ENCODE data around the gene SIRPB2.

DNA sequence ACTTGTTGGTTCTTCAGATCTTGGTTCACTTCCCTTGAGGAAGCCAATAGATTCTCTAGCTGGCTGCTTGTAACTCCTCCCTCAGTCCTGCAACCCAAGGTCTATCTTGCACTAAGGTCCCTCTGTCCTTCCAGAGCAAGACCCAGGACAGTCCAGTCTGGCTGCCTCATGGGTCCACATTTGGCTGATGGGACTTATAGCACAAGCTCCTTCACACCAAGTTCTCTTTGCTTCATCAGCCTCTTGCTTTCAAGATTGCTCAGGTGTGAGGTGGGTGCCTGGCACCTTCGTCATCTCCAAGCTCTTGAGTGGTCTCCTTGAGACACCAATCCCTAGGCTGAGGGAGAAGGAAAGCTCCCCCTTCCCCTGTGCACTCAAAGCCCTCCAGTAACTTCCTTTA, 52.9 kb downstream of the SIRPB2 start:
- TF ChIP-seq, protein P1, sequence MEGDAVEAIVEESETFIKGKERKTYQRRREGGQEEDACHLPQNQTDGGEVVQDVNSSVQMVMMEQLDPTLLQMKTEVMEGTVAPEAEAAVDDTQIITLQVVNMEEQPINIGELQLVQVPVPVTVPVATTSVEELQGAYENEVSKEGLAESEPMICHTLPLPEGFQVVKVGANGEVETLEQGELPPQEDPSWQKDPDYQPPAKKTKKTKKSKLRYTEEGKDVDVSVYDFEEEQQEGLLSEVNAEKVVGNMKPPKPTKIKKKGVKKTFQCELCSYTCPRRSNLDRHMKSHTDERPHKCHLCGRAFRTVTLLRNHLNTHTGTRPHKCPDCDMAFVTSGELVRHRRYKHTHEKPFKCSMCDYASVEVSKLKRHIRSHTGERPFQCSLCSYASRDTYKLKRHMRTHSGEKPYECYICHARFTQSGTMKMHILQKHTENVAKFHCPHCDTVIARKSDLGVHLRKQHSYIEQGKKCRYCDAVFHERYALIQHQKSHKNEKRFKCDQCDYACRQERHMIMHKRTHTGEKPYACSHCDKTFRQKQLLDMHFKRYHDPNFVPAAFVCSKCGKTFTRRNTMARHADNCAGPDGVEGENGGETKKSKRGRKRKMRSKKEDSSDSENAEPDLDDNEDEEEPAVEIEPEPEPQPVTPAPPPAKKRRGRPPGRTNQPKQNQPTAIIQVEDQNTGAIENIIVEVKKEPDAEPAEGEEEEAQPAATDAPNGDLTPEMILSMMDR (IDR thresholded peaks at IDR 0.05): no peak
- no peak for TF ChIP-seq POLR2A (IDR thresholded peaks at IDR 0.05)
